ENCODE results near the gene SDR39U1.

SDR39U1 gene

DNA sequence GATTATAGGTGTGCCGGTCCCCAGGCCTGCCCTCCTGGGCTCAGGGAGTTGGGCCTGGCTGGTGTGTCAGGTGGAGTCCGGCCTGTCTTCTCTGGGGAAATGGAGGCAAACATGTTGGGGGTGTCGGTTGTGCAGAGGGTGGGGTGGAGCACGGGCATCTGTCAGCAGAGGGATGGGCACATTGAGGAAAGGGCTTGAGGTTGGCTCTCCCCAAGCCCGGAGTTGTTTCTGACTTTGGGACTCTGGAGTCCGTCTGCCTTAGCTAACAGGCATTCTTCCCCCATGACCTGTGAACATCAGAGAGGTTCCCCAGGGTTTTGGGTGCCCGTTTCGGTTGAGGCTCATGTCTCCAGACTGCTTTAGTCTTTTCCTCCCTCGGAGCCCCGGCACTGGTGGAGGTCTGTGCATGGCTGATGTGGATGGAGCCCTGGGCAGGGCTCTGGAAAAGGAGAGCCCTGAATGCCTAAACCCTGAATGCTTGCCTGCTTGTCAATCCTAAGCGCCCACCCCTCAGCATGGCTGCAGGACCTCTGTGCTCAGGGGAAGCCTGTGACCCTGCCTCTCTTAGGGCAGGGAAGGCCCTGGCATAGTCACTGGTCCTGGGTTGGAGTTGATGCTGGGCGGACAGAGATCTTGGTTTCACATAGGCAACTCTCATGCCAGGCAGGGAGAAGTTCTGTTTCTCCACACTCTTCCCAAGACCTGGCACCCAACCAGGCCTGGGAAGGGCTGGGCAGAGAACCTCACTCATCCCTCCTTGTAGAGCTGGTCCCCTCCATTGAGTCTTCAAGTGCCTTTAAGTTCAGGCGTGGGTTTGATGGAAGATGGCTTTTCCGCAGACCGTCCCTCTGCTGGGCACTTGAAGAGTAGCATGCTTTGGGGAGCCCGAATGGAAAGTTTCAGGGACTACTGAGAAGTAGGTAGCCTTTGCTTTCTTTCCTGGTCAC, 30.9 kb downstream of the SDR39U1 start:
- DNase-seq (ENCODE audit: low spot score): no peak

DNA sequence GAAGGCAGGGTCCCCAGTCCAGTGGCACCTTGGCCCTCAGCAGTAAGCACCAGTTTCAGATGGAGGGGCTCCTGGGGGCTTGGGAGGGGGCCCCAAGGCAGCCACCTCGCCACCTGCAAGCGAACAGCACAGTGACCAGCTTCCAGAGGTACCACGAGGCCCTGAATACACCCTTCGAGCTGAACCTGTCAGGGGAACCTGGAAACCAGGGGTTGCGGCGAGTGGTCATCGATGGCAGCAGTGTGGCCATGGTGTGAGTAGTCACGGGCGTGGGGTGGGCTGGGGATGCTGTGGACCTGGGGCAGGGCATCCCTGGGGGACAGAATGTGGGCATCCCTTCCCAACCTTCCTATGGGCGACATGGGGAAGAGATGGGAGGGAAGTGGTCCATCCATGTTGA, 32.6 kb downstream of the SDR39U1 start:
- DNase-seq (ENCODE audit: low spot score): no peak

DNA sequence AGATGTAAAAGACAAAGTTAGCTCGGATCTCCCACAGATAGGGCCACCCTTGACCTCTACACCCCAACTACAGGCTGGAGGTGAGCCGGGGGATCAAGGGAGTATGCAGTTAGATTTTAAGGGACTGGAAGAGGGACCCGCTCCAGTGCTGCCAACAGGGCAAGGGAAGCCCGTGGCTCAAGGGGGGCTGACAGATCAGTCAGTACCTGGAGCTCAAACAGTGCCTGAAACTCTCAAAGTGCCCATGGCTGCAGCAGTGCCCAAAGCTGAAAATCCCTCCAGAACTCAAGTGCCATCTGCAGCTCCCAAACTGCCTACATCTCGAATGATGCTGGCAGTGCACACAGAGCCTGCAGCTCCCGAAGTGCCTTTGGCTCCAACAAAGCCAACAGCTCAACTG, 33.4 kb downstream of the SDR39U1 start:
- no peak for DNase-seq (ENCODE audit: low spot score)

DNA sequence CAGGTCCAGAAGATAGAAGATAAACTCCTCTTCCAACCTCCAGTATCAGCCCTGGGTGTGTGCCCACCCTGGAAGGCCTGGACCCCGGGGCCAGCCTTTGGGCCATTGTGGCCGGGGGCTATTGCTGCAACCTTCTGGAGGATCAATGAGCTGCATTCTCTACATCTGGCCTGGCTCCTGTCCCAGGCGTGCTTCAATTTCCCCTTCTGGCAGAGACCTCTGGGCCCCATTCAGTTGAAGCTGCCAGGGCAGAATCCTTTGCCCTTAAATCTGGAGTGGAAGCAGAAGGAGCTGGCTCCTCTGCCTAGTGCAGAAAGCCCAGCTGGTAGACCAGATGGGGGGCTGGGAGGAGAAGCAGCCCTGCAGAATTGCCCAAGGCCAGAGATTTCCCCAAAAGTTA, 33.8 kb downstream of the SDR39U1 start:
- no peak for DNase-seq (ENCODE audit: low spot score)

DNA sequence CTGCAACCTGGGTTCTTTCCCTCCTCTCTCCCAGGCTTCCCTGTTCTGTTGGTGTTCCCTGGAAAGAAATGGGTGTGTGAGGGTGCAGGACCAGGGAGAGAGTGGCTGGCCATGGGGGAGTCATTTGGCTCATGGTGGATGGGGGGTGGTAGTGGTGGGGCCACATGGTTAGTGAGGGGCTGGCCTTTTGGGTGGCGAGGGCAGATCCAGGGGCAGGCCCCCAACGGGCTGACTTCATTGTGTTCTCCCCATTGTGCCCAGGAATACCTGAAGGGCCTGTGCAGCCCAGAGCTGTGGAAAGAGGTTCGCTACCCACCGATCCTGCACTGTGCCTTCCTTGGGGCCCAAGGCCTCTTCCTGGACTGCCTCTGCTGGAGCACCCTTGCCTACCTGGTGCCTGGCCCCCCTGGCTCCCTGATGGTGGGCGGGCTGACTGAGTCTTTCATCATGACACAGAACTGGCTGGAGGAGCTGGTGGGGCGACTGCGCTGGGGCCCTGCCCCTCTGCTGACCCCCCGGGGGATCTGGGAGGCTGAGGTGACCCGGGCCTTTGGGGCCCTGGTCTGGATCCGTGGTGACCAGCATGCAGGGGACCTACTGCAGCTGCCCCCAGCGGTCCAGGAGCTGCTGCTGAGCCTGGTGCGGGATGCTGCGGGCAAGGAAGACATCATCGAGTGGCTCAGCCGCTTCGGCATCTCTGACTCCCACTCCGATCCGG, 34.8 kb downstream of the SDR39U1 start:
- DNase-seq (ENCODE audit: low spot score): no peak

DNA sequence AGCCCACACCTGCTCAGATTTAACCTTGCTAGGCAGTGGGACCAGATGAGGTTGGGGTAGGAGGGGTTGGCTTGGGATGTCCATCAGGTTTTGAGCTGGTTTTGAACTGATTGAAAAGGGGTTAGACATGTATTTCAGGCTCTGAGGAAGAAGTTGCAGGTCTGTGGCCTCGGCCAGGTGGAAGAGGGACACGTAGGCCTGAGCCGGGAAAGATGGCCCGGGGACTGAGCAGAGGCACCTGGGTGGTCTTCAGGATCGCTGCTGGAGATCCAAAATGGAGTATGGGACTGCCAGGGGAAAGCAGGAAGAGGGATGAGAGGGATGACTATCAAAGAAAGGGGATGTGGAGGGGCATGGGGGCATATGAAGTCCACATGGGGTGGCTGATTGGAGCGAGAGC, 36.2 kb downstream of the SDR39U1 start:
- DNase-seq (ENCODE audit: low spot score): no peak

DNA sequence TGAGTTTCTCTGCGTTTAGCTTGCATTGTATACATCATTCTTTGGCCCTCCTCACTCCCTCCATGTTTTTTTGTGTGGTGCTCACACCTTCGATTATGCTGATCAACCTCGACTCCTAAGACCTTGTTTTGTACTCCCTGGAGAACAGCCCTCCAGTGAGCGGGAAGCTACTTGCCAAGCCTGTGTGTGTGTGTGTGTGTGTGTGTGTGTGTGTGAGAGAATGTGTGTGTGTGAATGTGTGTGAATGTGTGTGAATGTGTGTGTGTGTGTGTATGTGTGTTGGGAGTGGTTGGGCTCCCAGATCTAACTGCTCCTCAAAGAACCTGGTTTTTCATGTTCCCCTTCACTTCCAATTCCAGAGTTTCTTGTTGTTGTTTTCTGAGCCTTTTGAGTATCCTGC, 37.8 kb downstream of the SDR39U1 start:
- DNase-seq (ENCODE audit: low spot score): no peak

DNA sequence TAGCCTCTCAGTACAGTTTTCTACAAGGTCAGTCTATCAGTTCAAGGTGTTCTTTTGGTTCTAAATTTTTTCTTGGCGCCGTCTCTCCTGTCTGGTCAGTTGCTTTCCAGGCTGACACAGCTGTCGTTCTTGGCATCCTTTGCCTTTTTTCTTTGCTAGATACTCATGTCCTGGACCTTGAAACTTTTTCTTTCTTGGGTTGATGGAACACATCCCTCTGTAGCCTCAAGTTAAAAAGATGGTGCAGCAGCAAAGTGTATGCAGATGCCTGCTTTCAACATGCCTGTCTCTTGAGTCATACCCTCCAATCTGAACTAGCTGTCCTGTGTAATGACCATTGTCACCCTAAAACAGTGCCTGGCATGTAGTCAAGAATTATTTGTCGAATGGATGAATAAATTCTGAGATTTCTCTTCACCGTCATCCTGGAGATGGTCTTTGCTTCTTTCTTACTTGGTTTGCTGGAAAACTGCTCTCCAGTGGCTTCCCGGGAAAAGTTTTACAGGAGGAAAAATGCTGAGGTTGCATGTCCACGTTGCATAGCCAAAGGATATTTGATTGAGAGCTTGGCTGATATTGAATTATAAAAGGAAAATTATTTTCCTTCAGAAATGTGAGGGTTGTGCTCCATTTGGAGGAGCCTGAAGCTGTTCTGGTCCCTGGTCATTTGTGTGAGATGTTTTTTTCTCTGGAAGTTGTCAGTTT, 39.1 kb downstream of the SDR39U1 start:
- no peak for DNase-seq (ENCODE audit: low spot score)

DNA sequence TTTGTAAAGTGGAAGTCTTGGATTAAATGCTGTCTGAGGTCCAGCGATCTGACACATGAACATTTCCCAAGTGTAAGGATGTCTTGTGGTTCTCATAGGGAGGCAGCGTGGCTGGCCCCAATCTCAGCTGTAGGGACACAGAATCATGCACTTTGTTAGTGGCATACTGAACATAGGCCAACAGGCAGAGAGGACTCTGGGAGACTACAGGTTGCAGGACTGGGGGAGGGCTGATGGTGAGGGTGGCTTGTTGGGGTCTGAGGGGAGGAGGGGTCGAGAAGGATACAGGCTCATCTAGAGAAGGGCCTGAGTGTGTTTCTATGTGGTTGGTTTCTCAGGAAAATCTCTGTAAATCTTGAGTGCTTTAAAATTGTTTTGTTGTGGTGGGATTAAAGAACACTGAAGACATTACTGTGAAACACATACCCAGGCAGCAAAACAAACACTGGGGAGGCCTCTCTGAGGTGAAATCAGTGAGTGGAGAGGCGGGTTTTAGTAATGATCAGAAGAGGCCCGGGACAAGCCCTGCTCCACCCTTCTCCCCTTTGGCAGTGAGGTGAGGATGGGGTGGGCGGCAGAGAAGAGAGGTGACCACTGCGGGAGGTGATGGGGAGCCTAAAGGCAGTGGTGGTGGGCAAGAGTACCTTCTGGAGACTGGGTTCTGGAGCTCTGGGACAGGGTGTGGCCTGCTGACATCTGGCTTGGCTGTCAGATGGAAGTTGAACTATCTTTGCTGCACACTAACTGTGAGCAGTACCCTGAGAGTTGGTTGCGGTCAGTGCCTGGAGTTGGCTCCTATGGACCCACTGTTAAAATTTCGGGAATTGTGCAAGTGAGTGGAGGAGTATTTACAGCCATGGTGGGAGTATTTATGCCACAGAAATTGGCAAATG, 40.5 kb downstream of the SDR39U1 start:
- DNase-seq (ENCODE audit: low spot score): no peak

DNA sequence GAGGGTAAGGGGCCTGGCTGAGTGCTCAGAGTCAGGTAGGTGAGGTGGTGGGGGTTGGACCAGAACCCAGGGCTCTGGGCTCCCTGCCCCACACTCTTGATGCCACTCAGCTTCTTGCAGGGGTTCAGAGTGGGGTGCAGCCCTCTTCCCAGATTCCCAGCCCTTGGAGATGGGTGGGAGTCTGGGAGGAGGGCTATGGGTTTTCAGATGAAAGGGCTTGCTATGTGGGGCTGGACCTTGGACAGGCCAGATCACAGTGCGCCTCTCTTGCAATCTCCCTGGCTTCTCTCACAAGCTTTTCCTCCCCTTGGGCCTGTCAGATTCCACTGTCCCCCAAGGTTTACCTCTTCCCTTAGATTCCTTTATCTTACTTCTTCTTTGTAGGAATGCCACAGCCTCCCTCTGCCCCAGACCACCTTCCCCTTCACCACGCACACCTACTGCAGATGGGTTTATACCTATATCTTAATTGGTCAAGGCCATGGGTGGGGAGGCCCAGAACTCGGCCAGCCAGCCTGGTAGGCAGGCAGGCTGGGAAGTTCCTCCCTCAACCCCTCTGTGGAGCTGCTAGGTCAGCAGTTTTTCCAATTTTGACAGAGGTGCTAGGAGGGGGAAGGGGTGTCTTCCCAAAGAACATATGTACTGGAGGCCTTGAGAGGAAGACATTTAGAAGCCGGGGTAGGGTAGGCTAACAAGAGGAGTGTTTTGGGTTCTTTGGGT, 42.4 kb downstream of the SDR39U1 start:
- DNase-seq (ENCODE audit: low spot score): no peak

DNA sequence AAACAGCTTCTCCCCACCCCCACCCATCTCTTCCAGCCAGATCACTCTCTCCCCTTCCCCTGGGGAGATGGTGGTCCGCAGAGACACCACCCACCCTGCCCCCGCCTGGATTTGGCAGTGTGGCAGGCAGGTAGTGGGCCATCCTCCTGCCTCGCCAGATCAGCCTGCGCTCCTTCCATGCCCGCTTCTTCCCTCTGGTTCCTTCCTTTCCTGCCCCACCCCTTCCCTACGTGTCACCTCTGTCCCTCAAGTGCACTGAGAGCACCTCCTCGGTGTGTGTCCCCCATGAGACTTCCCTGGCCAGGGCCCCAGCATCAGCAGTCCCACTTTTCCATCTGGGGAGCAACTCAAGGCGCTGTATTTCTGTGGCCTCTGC, 43.1 kb downstream of the SDR39U1 start:
- DNase-seq (ENCODE audit: low spot score): no peak

DNA sequence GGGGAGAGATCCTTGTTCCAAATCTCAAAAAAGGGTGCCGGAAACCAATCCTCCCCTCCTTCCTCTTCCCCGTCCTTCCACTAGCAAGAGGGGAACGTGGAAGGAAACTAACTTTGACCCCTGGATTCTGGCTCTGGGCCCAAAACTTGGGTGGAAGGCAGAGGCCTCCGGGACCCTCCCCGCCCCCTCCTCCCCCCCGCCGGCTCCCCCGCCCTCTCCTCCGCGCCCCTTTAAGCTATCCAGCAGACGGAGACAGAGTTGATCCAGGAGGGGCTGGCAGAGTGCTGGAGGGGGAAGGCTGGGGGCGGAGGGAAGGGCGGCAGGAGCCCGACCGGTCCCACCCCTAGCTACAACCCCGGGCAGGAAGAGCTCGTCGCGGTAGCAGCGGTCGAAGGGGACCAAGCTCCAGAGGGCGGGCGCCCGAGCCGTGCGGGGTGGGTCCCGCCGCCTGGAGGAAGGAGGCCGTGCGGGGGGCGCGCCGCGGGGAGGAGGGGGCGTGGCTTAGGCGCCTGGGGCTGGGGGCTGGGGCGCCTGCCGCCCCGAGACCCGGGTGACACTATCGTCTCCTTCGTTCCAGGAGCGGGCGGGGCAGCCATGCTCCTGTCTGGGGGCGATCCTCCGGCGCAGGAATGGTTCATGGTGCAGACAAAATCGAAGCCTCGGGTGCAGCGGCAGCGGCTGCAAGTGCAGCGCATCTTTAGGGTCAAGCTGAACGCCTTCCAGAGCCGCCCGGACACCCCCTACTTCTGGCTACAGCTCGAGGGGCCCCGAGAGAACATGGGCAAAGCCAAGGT, 43.7 kb downstream of the SDR39U1 start, which contains the start of gene NYNRIN:
TSS of gene NYNRIN (plus strand) at position 351 of the 794 bp plus-strand sequence. CDS start at position 595, 244 bp downstream.
- DNase-seq (ENCODE audit: low spot score): peak; percentile 11

DNA sequence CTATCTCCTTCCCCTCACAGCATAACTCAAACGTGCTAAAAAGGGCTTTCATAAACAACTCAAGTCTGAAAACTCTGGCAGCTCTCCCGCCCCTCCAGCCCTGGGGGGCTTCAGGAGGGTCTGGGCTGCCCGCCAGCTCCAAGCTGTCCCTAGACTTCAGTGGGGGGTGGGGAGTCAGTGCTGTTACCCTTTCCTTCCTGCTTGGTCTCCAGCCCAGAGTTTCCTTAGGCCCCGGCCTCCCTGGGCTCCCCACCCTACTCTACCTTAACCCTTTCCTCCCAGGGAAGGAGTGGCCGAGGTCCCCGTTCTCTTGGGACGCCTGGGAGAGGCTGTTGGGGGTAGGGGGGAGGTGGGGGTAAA, 44.3 kb downstream of the SDR39U1 start:
- DNase-seq (ENCODE audit: low spot score): no peak

DNA sequence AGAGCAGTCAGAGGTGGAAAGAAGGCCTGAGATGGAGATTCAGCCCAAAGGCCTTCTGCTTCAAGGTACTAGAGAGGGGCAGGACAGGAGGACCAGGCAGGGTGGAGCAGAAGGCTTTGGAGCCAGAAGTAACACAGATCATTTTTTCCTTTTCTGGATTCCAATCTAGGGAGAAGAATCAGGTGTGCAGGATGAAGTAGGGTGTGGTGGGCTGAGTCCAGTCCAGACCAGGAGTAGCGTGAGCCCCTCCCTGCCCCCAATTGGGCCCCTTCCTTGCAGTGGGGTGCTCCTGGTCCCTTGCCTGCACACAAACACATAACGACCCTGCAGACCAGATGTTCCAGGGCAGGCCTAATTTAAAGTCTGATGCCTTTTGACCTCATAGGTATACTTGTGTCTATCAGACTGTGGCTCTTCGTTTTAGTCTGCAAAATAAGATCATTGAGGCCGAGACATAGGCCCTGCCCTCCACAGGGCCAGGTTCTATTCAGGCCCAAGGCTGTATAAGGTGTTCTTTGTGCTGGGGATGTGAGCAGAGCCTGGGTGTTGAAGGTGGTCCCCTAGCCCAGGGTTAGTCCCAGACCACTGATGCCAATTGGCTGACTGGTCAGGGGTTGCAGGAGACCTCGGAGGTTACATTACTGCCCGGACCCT, 44.8 kb downstream of the SDR39U1 start:
- DNase-seq (ENCODE audit: low spot score): no peak

DNA sequence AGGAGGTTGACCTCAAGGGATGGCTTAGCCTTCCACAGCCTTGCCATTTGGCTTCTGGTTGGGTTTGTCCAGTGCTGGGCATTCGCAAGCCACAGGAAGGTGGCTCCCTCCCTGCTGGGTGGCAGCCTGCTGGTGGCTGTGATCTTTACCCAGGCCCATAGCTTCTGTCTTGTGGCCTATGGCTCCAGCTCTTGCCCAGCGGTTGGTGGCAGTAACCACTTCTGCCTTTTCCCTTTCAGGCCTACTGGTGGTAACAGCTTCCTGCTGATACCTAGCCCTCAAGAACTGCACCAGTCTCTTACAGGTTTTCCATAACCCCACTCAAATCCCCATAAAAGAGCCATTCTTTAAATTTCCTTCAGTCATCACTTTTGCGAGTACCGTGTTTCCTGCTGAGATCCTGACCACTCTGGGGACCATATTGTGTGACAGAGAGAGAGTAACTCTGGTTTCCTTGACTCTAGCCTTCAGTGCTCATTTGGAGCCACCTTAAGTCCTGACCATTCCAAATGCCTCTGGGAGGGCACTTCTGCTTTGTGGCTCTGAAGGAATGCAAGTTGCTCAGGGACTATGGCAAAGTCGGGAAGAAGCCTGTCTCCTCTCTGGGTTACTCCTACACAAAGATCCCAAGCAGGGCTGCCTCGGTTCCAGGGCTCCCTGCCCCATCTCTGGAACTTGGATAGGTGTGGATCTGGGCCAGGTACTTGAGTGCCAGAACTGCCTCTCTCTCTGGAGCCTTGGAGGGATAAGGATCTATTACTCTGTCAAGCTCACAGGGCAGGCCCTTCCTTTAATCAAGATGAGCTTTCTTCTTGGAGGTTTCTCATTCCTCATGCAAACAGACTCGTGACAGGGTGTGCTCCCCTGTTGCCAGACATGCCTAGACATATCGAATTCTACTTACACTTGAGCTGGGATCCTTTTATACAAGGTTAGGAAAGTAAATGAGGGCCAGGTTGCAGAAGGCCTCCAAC, 46.7 kb downstream of the SDR39U1 start:
- no peak for DNase-seq (ENCODE audit: low spot score)

DNA sequence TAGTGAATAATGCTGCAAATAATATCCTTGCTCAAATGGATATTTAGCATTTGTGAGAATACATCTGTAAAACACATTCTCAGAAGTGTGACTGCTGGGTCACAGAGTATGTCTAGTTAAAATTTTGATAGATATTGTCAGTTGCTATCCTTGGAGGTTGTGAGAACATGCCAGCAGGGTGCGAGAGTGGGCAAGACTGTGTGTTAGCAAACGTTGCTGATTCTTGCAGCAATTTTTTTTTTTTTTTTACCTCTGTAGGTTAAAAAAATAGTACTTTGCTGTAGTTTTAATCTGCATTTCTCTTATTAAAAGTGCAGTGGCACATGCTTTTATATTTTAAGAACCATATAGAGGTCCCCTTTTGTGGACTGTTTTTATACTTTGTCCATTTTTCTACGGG, 48.3 kb downstream of the SDR39U1 start:
- DNase-seq (ENCODE audit: low spot score): no peak

DNA sequence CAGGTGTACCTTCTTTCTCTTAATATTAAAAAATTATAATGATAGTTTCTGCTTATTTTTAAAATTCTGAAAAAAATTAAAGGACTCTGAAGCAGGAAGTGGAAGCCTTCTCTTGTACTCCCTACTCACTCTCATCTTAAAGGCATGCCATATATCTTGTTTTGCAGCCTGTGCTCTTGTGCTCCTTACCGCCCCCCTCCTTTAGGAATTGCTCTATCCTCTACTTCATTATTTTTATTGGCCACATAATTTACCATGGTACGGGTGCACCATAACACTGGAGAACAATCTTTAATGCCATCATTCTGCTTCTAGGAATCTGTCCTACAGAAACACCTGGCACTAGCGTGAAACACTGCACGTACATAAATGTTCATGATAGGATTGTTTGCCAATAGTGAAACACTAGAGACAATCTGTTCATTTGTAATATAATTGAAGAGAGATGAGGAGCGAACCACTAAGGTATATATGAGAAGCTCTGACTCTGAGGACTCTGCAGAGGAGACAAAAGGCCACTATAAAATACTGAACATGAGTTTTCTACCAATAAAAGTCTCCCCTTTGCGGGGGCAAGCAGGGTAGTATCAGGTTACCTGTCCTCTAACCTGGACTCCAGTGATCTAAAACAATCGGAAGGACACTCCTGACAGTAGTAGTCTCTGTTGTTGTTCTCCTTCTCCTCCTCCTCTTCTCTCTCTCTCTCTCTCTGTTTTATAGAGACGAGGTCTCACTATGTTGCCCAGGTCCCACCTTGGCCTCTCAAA, 50.1 kb downstream of the SDR39U1 start:
- no peak for DNase-seq (ENCODE audit: low spot score)
